Pericardium fibroblast (primary cell): Measurements from ENCODE around the gene PCDHGA2. TPM values are rescaled to one million over a fixed set of nuclear protein-coding genes. Genes with fewer than 3 reads are reported as not detected.

Source experiments
- total RNA-seq: library from RNA; depleted of rRNA; stranded (reverse); fragments of >200 nt; gene quantifications from 2 replicates; pipeline ENCODE4 v1.2.3, GENCODE V29; 2015

The PCDHGA2 gene
- total RNA-seq: 2.2 and 3.5 TPM in 2 replicates

DNA sequence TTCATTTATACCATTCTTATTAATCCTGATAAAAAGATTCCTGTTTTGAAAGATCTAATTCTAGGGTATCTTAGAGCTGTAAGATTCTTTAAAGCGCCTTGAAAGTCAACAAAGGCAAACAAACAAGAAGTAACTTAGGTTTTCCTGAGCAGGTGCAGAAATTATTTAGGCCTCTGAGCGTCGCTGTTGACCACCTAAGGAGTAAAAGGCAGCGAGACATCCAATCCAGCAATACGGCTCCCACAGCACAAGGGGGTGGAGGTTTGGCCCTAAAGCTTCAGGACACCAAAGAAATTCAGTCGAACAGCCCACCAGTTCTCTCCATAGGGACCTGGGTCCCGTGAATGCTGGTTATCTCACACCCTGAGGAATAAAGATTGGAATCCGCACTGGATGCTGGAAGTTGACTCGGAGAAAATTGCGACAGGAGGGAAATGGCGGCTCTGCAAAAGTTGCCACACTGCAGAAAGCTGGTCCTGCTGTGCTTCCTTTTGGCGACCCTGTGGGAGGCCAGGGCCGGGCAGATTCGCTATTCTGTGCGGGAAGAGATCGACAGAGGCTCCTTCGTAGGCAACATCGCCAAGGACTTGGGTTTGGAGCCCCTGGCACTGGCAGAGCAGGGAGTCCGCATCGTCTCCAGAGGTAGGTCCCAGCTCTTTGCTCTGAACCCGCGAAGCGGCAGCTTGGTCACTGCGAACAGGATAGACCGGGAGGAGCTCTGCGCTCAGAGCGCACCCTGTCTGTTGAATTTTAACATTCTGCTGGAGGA, at the start of gene PCDHGA2:
PCDHGA2 (plus strand) TSS at position 223 of the 769 bp plus-strand sequence.

GRCh38 chr5:141303756-141304155, 34.8 kb upstream of the PCDHGA2 start, which contains the start of gene SLC25A2:
SLC25A2 (minus strand) TSS chr5:141304049; CDS start chr5:141303865, 184 bp downstream.

GRCh38 chr5:141320225-141321169, 18.1 kb upstream of the PCDHGA2 start, which contains the start of gene TAF7:
TAF7 (minus strand) TSS chr5:141320784; CDS start chr5:141320044, 740 bp downstream.

GRCh38 chr5:141330299-141331080, 8.1 kb upstream of the PCDHGA2 start, which contains the start of gene PCDHGA1:
PCDHGA1 (plus strand) TSS chr5:141330514.

GRCh38 chr5:141343242-141343952, 4.8 kb downstream of the PCDHGA2 start, which contains the start of gene PCDHGA3:
PCDHGA3 (plus strand) TSS chr5:141343829; CDS start chr5:141344034, 205 bp downstream.

GRCh38 chr5:141349917-141350619, 11.5 kb downstream of the PCDHGA2 start, which contains the start of gene PCDHGB1:
PCDHGB1 (plus strand) TSS chr5:141350099; CDS start chr5:141350261, 162 bp downstream.

DNA sequence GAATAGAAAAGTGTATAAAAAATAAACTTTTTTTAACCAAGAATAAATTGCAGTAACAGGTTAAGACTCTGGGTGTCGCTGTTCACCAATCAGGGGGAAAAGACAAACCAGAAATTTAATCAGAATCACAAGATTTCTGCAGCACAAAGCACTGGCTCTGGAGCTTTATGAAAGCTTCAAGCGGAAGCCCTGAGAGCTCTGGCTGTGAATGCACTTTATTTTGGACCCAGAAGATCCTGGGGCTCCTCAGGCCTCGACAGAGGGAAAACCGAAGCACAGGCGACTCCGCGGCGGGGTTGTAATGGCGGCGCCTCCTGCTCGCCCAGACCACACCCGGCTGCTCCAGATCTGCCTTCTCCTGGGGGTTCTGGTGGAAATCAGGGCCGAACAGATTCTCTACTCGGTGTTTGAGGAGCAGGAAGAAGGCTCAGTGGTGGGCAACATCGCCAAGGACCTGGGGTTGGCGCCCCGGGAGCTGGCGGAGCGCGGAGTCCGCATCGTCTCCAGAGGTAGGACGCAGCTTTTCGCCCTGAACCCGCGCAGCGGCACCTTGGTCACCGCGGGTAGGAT, 16.4 kb downstream of the PCDHGA2 start, which contains the start of gene PCDHGA4:
PCDHGA4 (plus strand) TSS at position 122 of the 570 bp plus-strand sequence; CDS start at position 209, 87 bp downstream.

DNA sequence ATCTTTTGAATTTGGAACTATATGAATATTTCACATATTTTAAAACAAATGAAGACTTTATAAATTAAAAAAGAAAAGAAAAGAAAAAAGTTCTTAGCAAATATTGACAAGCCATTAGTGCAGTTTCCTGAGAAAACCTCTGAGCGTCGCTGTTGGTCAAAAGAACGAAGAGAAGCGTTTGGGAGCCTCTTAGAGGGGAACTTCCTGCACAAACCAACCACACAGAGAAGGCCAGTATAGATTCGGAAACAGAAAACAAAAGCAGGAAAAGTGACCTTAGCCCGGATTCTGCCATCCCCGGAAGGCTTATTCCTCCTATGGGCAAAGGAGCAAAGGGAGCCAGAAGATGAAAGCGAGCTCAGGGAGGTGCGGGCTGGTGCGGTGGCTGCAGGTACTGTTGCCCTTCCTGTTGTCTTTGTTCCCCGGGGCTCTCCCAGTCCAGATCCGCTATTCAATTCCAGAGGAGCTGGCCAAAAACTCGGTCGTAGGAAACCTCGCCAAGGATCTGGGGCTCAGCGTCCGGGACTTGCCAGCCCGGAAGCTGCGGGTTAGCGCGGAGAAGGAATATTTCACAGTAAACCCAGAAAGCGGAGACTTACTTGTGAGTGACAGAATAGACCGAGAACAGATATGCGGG, 21.3 kb downstream of the PCDHGA2 start, which contains the start of gene PCDHGB2:
PCDHGB2 (plus strand) TSS at position 205 of the 637 bp plus-strand sequence; CDS start at position 347, 142 bp downstream.

GRCh38 chr5:141363952-141364660, 25.5 kb downstream of the PCDHGA2 start, which contains the start of gene PCDHGA5:
PCDHGA5 (plus strand) TSS chr5:141364162; CDS start chr5:141364331, 169 bp downstream.

DNA sequence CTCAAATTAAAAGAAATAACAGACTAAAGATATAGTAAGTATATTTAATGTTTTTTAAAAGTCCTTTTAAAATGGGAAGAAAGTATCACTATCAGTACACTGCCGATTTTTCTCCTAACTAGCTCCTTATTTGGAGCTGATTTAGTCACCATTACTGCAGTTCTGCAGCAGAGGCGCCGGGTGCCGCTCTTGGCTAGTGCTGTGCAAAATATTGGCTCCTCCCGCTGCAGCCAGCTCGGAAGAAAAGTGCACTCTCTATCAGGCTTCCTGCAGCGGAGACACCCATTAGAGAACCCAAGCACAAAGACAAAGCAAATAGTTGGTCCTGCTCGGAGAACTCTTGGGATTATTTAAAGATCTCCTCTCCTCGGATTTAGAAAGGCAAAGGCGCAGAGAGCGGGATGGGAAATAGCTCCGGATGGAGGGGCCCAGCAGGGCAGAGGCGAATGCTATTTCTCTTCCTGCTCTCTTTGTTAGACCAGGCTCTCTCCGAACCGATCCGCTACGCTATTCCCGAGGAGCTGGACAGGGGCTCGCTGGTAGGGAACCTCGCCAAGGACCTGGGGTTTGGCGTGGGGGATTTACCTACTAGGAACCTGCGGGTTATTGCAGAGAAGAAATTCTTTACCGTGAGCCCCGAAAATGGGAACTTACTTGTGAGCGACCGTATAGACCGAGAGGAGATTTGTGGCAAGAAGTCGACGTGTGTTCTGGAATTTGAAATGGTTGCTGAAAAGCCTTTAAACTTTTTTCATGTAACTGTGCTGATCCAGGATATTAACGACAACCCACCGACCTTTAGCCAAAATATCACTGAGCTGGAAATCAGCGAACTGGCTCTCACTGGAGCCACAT, 31.7 kb downstream of the PCDHGA2 start, which contains the start of gene PCDHGB3:
PCDHGB3 (plus strand) TSS at position 249 of the 855 bp plus-strand sequence; CDS start at position 402, 153 bp downstream.

DNA sequence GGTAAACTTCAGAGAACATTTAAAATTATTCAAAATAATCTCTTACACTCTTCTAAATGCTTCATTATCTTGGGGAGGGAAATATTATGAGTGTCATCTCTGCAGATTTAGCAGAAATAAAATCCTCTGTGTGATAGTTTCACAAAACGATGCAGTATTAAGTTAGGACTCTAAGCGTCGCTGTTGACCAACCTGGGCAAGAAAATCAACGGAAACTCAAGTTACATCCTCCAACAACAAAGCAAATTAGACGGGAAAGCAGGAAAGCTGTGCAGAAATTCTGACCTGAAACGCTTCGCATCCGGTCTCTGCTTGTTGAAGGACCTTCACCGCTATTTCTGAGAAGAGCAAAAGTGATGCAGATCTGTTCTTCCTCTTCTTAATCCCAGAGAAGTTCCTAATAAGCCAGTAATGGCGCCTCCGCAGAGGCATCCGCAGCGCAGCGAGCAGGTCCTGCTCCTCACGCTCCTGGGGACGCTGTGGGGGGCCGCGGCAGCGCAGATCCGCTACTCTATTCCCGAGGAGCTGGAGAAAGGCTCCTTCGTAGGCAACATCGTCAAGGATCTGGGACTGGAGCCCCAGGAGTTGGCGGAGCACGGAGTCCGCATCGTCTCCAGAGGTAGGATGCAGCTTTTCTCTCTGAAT, 35.2 kb downstream of the PCDHGA2 start, which contains the start of gene PCDHGA6:
PCDHGA6 (plus strand) TSS at position 219 of the 645 bp plus-strand sequence; CDS start at position 412, 193 bp downstream.

GRCh38 chr5:141382469-141383294, 44.1 kb downstream of the PCDHGA2 start, which contains the start of gene PCDHGA7:
PCDHGA7 (plus strand) TSS chr5:141382742; CDS start chr5:141382900, 158 bp downstream.

DNA sequence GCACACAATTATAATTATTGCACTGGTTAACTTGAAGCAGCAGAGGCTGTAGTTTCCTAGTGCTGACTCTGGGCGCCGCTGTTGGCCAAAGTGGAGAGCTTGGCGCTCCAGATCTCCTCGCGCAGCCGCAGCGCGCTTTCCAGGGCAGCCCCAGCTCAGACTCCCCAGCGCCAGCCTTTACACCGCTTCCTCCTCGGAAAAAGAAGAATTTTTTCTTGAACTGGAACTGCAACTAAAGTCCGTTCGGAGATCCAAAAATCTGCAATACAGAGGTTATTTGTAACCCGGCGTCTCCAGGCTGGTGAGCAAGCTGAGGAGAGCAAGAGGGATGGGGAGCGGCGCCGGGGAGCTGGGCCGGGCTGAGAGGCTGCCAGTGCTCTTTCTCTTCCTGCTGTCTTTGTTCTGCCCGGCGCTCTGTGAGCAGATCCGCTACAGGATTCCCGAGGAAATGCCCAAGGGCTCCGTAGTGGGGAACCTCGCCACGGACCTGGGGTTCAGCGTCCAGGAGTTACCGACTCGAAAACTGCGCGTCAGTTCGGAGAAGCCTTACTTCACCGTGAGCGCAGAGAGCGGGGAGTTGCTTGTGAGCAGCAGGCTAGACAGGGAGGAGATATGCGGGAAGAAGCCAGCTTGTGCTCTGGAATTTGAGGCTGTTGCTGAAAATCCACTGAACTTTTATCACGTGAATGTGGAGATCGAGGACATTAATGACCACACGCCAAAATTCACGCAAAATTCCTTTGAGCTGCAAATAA, 49.2 kb downstream of the PCDHGA2 start, which contains the start of gene PCDHGB4:
PCDHGB4 (plus strand) TSS at position 142 of the 755 bp plus-strand sequence; CDS start at position 329, 187 bp downstream.

GRCh38 chr5:141392429-141393198, 54.1 kb downstream of the PCDHGA2 start, which contains the start of gene PCDHGA8:
PCDHGA8 (plus strand) TSS chr5:141392633; CDS start chr5:141392814, 181 bp downstream.

